Uterus (tissue), 2 donors: Measurements from ENCODE around the gene APOL4.

Experiments
- POLR2A ChIP-seq, 2 donors: fragments of 450-650 bp; IDR thresholded peaks; one replicate each; pipeline ENCODE4 v1.6.1; 2016; ENCODE audit warnings: antibody characterized with exemption in 2 of 2, mild to moderate bottlenecking in 1 of 2, moderate library complexity in 1 of 2
- TF ChIP-seq, protein P1 (sequence below), 4 experiments: fragments of 200-600 bp in 2 of 4; fragments of 450-650 bp in 2 of 4; sonication (generic) in 2 of 4; IDR thresholded peaks; one replicate each; pipeline ENCODE4 v1.5.1; 2016 to 2019; ENCODE audit warnings: antibody characterized with exemption in 4 of 4, mild to moderate bottlenecking in 2 of 4, moderate library complexity in 1 of 4

DNA sequence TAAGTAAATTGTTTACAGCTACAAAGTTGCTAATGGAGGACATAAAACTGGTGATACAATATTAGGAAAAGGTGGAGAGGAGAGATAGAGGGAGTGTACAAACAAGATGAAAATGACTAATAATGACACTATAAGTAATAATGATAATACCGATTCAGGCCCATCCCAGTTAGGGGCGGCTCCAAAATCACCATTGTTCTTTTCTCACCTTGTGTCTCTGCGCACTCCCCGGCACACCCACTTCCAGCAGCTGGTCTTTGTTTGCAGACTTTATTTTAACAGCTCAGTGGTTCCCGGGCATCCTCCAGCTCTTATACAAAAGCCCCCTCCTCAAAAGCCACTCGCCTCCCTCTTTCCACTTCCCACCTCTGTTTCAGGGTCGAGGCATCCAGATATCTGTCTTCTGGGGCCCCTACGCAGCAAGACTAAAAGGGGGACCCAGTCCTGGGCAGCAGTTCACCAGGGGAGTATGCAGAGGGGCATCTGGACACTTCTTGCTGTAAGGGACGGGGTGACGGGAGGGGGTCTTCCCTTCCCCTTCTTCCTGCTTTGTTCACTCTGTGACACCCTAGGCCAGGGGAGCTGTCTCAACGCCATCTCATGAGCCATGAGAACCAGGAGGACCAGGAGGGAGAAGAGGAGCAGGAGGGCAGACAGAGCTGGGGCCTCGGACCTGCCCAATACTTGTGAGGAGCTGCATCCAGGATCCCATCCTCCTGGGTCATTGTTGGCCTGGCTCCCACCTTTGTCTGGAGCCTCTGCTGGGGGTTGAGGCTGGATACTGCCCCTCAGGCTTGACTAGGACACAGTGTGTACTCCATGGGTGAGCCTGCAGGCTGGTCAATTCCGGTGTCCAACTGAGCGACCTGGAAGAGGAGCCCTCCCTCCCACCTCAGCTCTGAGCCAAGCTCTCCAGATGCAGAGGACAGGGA is 35.0 kb upstream of the APOL4 start:
- no peak for TF ChIP-seq POLR2A (IDR thresholded peaks at IDR 0.05)
- TF ChIP-seq, protein P1, sequence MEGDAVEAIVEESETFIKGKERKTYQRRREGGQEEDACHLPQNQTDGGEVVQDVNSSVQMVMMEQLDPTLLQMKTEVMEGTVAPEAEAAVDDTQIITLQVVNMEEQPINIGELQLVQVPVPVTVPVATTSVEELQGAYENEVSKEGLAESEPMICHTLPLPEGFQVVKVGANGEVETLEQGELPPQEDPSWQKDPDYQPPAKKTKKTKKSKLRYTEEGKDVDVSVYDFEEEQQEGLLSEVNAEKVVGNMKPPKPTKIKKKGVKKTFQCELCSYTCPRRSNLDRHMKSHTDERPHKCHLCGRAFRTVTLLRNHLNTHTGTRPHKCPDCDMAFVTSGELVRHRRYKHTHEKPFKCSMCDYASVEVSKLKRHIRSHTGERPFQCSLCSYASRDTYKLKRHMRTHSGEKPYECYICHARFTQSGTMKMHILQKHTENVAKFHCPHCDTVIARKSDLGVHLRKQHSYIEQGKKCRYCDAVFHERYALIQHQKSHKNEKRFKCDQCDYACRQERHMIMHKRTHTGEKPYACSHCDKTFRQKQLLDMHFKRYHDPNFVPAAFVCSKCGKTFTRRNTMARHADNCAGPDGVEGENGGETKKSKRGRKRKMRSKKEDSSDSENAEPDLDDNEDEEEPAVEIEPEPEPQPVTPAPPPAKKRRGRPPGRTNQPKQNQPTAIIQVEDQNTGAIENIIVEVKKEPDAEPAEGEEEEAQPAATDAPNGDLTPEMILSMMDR (IDR thresholded peaks at IDR 0.05): no peak
